Body of pancreas (tissue), 4 donors: Measurements from ENCODE around the gene MYO1G. TPM values are rescaled to one million over a fixed set of nuclear protein-coding genes. Genes with fewer than 3 reads are reported as not detected.

ENCODE experiments used
- ATAC-seq: fragments of 150-250 bp; one replicate; pipeline ENCODE4 v1.9.1; 2016
- DNase-seq, 4 donors: peaks; one replicate each; pipeline ENCODE4 v3.0.0-alpha.2; 2019
- H3K27ac ChIP-seq, 4 donors: fragments of 200-600 bp; sonication (generic); 1 replicate in 3 of 4; 2 replicates in 1 of 4; pipeline versions ENCODE4 v1.5.1 to v1.6.1; 2016 to 2019; ENCODE audit warnings: mild to moderate bottlenecking in 1 of 4, mixed read lengths in 1 of 4, moderate library complexity in 1 of 4
- H3K27me3 ChIP-seq, 2 donors: fragments of 200-600 bp; sonication (generic); one replicate each; pipeline ENCODE4 v1.6.0; 2016; ENCODE audit warnings: mild to moderate bottlenecking in 1 of 2
- H3K36me3 ChIP-seq, 2 donors: fragments of 200-600 bp; sonication (generic); replicated peaks in 1 of 2; 2 replicates each; pipeline ENCODE4 v1.5.1; 2016; ENCODE audit warnings: low read depth in 2 of 2; ENCODE audit not compliant: insufficient read depth in 1 of 2
- H3K4me1 ChIP-seq: fragments of 200-600 bp; sonication (generic); one replicate; pipeline ENCODE4 v1.6.0; 2016
- H3K4me3 ChIP-seq, 2 donors: fragments of 200-600 bp; sonication (generic); 1 replicate in 1 of 2; 2 replicates in 1 of 2; pipeline ENCODE4 v1.5.1; 2016 to 2019
- H3K9me3 ChIP-seq, 3 donors: fragments of 200-600 bp; sonication (generic); 1 replicate in 2 of 3; 2 replicates in 1 of 3; pipeline ENCODE4 v1.5.1; 2016
- CTCF ChIP-seq, 7 experiments: fragments of 450-650 bp in 4 of 7; fragments of 200-600 bp in 3 of 7; sonication (generic) in 3 of 7; IDR thresholded peaks; one replicate each; pipeline ENCODE4 v1.5.1; 2016 to 2019; ENCODE audit warnings: antibody characterized with exemption in 7 of 7
- POLR2A ChIP-seq, 3 donors: fragments of 450-650 bp; IDR thresholded peaks; one replicate each; pipeline ENCODE4 v1.6.1; 2016; ENCODE audit warnings: antibody characterized with exemption in 3 of 3, mild to moderate bottlenecking in 2 of 3
- WGBS, 2 donors: methylation state at CpG; one replicate each; pipeline ENCODE4 v1.1.5; 2017; 5-methylcytosine and 5-hydroxymethylcytosine counted together
- intact Hi-C: fragments of 100-400 bp; cut with DNase I; formaldehyde crosslinking; loops from one replicate; pipeline ENCODE4 v1.15.1; 2023
- total RNA-seq, 2 donors: library from RNA; depleted of rRNA; stranded (reverse); fragments of >200 nt; gene quantifications; one replicate each; pipeline ENCODE4 v1.1.0, GENCODE V29; 2016

MYO1G gene
- total RNA-seq, 2 donors from 2014 or later, result 2.3 to 3.3 TPM

GRCh38 chr7:44990109-44991023 is 11.6 kb upstream of the MYO1G start:
- DNase-seq, result peak in 1 of 4 donors; percentile 42

GRCh38 chr7:44989132-44989531 is 10.3 kb upstream of the MYO1G start:
- ATAC-seq, result no peak
- no peak for TF ChIP-seq POLR2A (IDR thresholded peaks at IDR 0.05)
- TF ChIP-seq CTCF (IDR thresholded peaks at IDR 0.05), result no peak
- H3K4me1 ChIP-seq, result peaks cover 44% of the 10 kb centered on the region
- no peak overlapping the region for H3K4me3 ChIP-seq
- no peak for DNase-seq
- intact Hi-C loops, result no loop called here
- no peaks in the 10 kb centered on the region for H3K27me3 ChIP-seq
- H3K9me3 ChIP-seq, result no peaks in the 10 kb centered on the region
- 93 to 95% methylated on average over 3 of the region's 3 CpGs for WGBS, 2 donors
- no peaks in the 10 kb centered on the region for H3K36me3 ChIP-seq
- no peak overlapping the region for H3K27ac ChIP-seq

More at GRCh38 chr7:44990109-44991023, 11.6 kb upstream of the MYO1G start:
- no peaks in the 10 kb centered on the region for H3K9me3 ChIP-seq
- H3K27me3 ChIP-seq, result no peaks in the 10 kb centered on the region
- peaks cover 32% of the 10 kb centered on the region for H3K4me1 ChIP-seq
- intact Hi-C loops, result no loop called here
- no peaks in the 10 kb centered on the region for H3K36me3 ChIP-seq
- no peak for TF ChIP-seq CTCF (IDR thresholded peaks at IDR 0.05)
- no peak for TF ChIP-seq POLR2A (IDR thresholded peaks at IDR 0.05)
- H3K27ac ChIP-seq, result peak overlapping the region in 3 of 4 donors; percentile 47 to 71 (median 55)
- WGBS, 2 donors, result 30 to 33% methylated on average over 9 of the region's 9 CpGs
- H3K4me3 ChIP-seq, result no peak overlapping the region
- no peak for ATAC-seq

GRCh38 chr7:44988701-44989100 is 9.9 kb upstream of the MYO1G start:
- H3K27ac ChIP-seq, result no peak overlapping the region
- TF ChIP-seq CTCF (IDR thresholded peaks at IDR 0.05), result no peak
- TF ChIP-seq POLR2A (IDR thresholded peaks at IDR 0.05), result no peak
- H3K36me3 ChIP-seq, result peaks cover 0 to 1% of the 10 kb centered on the region in 2 donors
- H3K9me3 ChIP-seq, result no peaks in the 10 kb centered on the region
- intact Hi-C loops, result no loop called here
- ATAC-seq, result no peak
- H3K4me3 ChIP-seq, result no peak overlapping the region
- no peaks in the 10 kb centered on the region for H3K27me3 ChIP-seq
- DNase-seq, result no peak
- WGBS, 2 donors, result 91 to 95% methylated on average over 4 of the region's 4 CpGs
- peaks cover 48% of the 10 kb centered on the region for H3K4me1 ChIP-seq

- H3K27me3 ChIP-seq, result no peaks in the 10 kb centered on the region
- ATAC-seq (no peak), DNase-seq (no peak)
- intact Hi-C loops, result no loop called here
- H3K9me3 ChIP-seq, result no peaks in the 10 kb centered on the region
- no peak overlapping the region for H3K27ac ChIP-seq
- H3K4me3 ChIP-seq, result no peak overlapping the region
- peaks cover 0 to 6% of the 10 kb centered on the region in 2 donors for H3K36me3 ChIP-seq
- TF ChIP-seq POLR2A (IDR thresholded peaks at IDR 0.05) (no peak), CTCF (IDR thresholded peaks at IDR 0.05) (no peak)
- 87 to 88% methylated on average over 10 of the region's 10 CpGs for WGBS, 2 donors
- H3K4me1 ChIP-seq, result peaks cover 50% of the 10 kb centered on the region
Measured at GRCh38 chr7:44987996-44988395, 9.2 kb upstream of the MYO1G start.
